Mesothelial cell of epicardium (in vitro differentiated cells): Measurements from ENCODE around the gene KCNAB2. TPM values are rescaled to one million over a fixed set of nuclear protein-coding genes. Genes with fewer than 3 reads are reported as not detected.

Experiments used
- DNase-seq, 2 experiments: peaks; one replicate each; pipeline ENCODE4 v3.0.0; 2021; ENCODE audit warnings: low spot score in 2 of 2; ENCODE audit not compliant: unreplicated experiment in 2 of 2
- H3K27ac Mint-ChIP-seq: 2 replicates; pipeline ENCODE4 v1.8.0; 2021; ENCODE audit warnings: mixed read lengths
- H3K27me3 Mint-ChIP-seq: 2 replicates; pipeline ENCODE4 v1.8.0; 2021; ENCODE audit warnings: low read depth, mixed read lengths
- H3K36me3 Mint-ChIP-seq: 2 replicates; pipeline ENCODE4 v1.8.0; 2021; ENCODE audit warnings: mixed read lengths
- H3K4me1 Mint-ChIP-seq: 2 replicates; pipeline ENCODE4 v1.8.0; 2021; ENCODE audit warnings: mixed read lengths
- H3K4me3 Mint-ChIP-seq: 2 replicates; pipeline ENCODE4 v1.8.0; 2021; ENCODE audit warnings: mild to moderate bottlenecking, moderate library complexity, mixed read lengths
- H3K9me3 Mint-ChIP-seq: 2 replicates; pipeline ENCODE4 v1.8.0; 2021; ENCODE audit warnings: mixed read lengths
- total RNA-seq: library from RNA; stranded (reverse); gene quantifications from 3 replicates; pipeline ENCODE4 v1.2.1, GENCODE V29; 2021
- TF ChIP-seq, protein P1 (sequence below): fragments of 200-600 bp; sonication (generic); IDR thresholded peaks from one replicate; pipeline ENCODE4 v1.5.0; 2021; ENCODE audit warnings: antibody characterized with exemption; ENCODE audit not compliant: unreplicated experiment

Gene KCNAB2
- total RNA-seq, 1 donor from 2014 or later, result 10.7 TPM

DNA sequence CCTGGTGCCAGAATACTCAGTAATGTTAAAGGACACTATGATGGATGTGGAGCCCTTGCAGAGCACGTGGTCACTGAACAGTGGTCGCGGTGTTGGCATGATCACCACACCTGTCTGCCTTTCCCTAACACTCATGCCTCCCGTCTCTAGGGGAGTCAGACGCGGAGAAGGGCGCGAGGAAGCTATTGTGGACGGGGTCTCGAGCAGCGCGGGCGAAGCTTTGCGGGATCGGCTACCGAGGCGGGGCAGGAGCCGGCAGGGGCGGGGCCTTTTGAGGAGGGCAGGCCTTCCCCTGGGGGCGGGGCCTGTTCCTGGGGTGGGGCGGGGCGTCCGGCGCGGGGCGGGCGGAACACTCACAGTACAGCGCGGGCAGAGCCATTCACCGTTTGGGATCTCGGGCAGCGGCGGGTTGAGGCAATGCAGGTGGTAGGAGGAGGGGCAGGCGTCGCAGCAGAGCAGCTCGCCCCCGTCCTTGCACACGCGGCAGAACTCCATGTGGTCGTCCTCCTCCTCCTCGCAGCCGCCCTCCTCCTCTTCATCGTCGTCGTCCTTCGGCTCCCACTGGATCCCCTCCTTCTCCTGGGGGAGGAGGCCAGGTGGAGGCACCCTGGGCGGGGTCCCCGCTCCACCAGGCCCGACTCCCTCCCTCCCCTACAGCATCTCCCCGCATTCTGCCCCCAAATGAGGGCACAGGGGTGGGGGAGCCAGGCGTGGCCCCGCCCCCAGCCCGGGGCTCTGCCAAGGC is 103.0 kb downstream of the KCNAB2 start:
- no peaks in the 10 kb centered on the region for H3K36me3 Mint-ChIP-seq
- peak; percentile 63 to 73 for DNase-seq
- TF ChIP-seq, protein P1, sequence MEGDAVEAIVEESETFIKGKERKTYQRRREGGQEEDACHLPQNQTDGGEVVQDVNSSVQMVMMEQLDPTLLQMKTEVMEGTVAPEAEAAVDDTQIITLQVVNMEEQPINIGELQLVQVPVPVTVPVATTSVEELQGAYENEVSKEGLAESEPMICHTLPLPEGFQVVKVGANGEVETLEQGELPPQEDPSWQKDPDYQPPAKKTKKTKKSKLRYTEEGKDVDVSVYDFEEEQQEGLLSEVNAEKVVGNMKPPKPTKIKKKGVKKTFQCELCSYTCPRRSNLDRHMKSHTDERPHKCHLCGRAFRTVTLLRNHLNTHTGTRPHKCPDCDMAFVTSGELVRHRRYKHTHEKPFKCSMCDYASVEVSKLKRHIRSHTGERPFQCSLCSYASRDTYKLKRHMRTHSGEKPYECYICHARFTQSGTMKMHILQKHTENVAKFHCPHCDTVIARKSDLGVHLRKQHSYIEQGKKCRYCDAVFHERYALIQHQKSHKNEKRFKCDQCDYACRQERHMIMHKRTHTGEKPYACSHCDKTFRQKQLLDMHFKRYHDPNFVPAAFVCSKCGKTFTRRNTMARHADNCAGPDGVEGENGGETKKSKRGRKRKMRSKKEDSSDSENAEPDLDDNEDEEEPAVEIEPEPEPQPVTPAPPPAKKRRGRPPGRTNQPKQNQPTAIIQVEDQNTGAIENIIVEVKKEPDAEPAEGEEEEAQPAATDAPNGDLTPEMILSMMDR, result no peak
- no peak overlapping the region for H3K27ac Mint-ChIP-seq
- H3K4me3 Mint-ChIP-seq, result peak overlapping the region; percentile 48
- peaks cover 47% of the 10 kb centered on the region for H3K27me3 Mint-ChIP-seq
- H3K4me1 Mint-ChIP-seq, result peaks cover 3% of the 10 kb centered on the region
- no peaks in the 10 kb centered on the region for H3K9me3 Mint-ChIP-seq

DNA sequence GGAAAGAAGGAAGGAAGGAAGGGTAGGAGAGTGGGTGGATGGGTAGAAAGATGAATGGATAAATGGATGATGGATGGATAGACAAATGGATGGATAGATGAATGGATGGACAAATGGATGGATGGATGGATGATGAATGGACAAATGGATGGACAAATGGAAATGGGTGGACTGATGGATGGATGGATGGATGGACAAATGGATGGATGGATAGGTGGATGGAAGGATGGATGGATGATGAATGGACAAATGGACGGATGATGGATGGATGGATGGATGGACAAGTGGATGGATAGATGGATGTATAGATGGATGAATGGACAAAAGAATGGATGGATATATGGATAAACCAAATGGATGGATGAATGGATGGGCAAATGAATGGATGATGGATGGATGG is 103.9 kb downstream of the KCNAB2 start:
- Mint-ChIP-seq H3K9me3 (no peaks in the 10 kb centered on the region), H3K36me3 (no peaks in the 10 kb centered on the region), H3K27ac (no peak overlapping the region), H3K27me3 (peaks cover 42% of the 10 kb centered on the region), H3K4me1 (peaks cover 3% of the 10 kb centered on the region), H3K4me3 (no peak overlapping the region)
- DNase-seq, result no peak
- TF ChIP-seq, protein P1, result no peak

DNA sequence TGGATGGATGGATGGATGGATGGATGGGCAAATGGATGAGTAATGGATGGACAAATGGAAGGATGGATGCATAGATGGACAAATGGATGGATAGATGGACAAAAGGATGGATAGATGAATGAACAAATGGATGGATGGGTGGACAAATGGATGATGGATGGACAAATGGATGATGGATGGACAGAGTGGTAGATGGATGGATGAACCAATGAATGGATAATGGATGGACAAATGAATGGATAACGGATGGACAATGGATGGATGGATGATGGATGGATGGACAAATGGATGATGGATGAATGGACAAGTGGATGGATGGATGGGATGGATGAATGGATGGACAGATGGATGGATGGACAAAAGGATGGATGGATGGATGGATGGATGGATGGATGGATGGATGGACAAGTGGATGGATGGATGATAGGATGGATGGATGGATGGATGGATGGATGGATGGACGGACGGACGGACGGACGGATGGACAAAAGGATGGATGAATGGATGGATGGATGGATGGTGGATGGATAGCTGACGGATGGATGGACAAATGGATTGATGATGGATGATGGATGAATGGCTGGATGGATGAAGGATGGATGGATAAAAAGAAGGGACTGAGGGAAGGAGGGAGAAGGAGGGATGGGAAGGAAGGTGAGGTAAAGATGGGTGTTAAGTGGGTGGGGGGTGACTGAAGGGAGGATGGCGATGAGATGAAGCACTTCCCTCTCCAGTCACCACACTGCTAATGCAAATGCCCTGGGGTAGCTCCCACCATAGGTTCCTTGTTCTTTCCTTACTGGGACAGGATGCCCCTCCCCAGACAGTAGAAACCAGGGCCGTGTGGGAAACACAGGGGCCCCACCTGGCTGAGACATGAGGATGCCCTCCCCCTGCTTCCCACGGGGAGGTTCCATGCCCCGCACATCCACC is 104.6 kb downstream of the KCNAB2 start:
- Mint-ChIP-seq H3K27me3 (peaks cover 39% of the 10 kb centered on the region), H3K4me3 (no peak overlapping the region), H3K9me3 (no peaks in the 10 kb centered on the region), H3K36me3 (no peaks in the 10 kb centered on the region), H3K27ac (no peak overlapping the region), H3K4me1 (peaks cover 3% of the 10 kb centered on the region)
- no peak for DNase-seq
- TF ChIP-seq, protein P1, result no peak

Other genes starting within 250 kb of the KCNAB2 start
- 15.6 to 16.4 TPM (median 16.4 TPM) in 3 replicates for gene NPHP4, start 53.5 kb upstream of the KCNAB2 start, total RNA-seq
- gene CHD5, start 134.4 kb downstream of the KCNAB2 start, total RNA-seq, result 4.8 to 4.9 TPM (median 4.9 TPM) in 3 replicates
- 411 to 435 TPM (median 426 TPM) in 3 replicates for gene RPL22, start 153.7 kb downstream of the KCNAB2 start, total RNA-seq
- gene RNF207, start 160.2 kb downstream of the KCNAB2 start, total RNA-seq, result 467 to 481 TPM (median 477 TPM) in 3 replicates
- gene ICMT, start 190.1 kb downstream of the KCNAB2 start, total RNA-seq, result 35.1 to 39.8 TPM (median 39.3 TPM) in 3 replicates
- not detected in 3 replicates for gene HES3, start 198.3 kb downstream of the KCNAB2 start, total RNA-seq
- gene GPR153, start 215.2 kb downstream of the KCNAB2 start, total RNA-seq, result 24.6 to 27.5 TPM (median 25.0 TPM) in 3 replicates